ENCODE results near the gene POLN.

DNA sequence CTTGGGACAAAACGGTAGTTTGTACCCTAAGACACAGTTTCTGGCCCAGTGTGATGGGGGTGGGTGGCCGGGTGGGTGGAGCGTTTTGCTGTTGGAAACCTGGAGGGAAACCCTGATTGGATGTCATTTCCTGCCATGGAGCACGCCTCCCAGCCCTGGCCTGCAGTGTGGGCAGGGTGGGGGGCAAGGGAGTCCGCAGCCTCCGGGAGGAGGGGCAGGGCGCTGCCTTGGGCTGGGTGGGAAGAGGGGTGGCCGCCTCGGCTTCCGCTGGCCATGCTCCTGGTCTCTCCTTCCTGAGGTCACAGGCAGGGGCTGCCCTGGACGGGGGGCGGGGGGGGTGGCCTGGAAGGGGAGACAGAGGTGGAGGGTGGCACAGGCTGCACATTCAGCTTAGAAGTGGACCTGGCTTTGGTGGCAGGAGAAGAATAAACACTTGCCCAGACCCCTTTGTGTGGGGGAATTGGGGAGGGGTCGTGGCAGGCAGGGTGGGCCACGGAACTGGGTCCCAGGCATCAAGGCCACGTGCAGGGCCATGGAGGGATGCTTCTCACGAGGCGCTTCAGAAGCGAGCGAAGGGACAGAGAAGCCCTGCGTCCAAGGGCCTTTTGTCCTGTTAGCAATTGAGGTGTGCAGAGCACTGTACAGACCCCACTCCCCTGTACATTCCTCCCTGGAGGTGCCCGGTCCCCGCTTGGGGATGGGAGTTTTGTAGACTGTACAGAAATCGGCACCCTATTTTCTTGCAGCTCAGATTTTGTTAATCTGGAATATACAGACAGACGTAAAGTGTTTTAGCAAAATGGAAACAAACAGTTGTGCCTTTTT lies 176.6 kb downstream of the POLN start:
- TF ChIP-seq, protein P1, sequence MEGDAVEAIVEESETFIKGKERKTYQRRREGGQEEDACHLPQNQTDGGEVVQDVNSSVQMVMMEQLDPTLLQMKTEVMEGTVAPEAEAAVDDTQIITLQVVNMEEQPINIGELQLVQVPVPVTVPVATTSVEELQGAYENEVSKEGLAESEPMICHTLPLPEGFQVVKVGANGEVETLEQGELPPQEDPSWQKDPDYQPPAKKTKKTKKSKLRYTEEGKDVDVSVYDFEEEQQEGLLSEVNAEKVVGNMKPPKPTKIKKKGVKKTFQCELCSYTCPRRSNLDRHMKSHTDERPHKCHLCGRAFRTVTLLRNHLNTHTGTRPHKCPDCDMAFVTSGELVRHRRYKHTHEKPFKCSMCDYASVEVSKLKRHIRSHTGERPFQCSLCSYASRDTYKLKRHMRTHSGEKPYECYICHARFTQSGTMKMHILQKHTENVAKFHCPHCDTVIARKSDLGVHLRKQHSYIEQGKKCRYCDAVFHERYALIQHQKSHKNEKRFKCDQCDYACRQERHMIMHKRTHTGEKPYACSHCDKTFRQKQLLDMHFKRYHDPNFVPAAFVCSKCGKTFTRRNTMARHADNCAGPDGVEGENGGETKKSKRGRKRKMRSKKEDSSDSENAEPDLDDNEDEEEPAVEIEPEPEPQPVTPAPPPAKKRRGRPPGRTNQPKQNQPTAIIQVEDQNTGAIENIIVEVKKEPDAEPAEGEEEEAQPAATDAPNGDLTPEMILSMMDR (optimal IDR thresholded peaks at IDR 0.05 in 1 of 3, IDR thresholded peaks at IDR 0.05 in 1 of 3, conservative IDR thresholded peaks at IDR 0.05 in 1 of 3; ENCODE audit: extremely low read depth in 1 of 3, insufficient read depth in 2 of 3, low read length in 3 of 3) = no peak
- no peak for TF ChIP-seq EZH2 (IDR thresholded peaks at IDR 0.05; ENCODE audit: low read length)

All from keratinocyte (primary cell).